K562 (cell line): ENCODE results near the gene R3HDM1. TPM values are rescaled to one million over a fixed set of nuclear protein-coding genes. Genes with fewer than 3 reads are reported as not detected.

Source experiments
- BMI1 ChIP-seq: fragments of 150-350 bp; IDR thresholded peaks from 2 replicates; pipeline ENCODE4 v1.6.1; 2014; ENCODE audit warnings: low read length
- NFRKB ChIP-seq: fragments of 450-650 bp; IDR thresholded peaks from 2 replicates; pipeline ENCODE4 v1.6.1; 2016; ENCODE audit warnings: low read depth
- OTX1 ChIP-seq: fragments of 450-650 bp; formaldehyde crosslinking; IDR thresholded peaks from 2 replicates; pipeline ENCODE4 v1.4.0; 2022; ENCODE audit warnings: mild to moderate bottlenecking
- PBX2 ChIP-seq, 2 experiments: IDR thresholded peaks in 1 of 2; conservative IDR thresholded peaks in 1 of 2; 2 replicates each; pipeline ENCODE4 v1.6.1; 2016; ENCODE audit warnings: low read depth in 2 of 2, mild to moderate bottlenecking in 1 of 2, missing compliant biosample characterization in 1 of 2, missing genetic modification characterization in 1 of 2, moderate library complexity in 1 of 2
- PHB ChIP-seq: fragments of 250-450 bp; sonication (Bioruptor Pico); IDR thresholded peaks from 2 replicates; pipeline ENCODE4 v1.5.0; 2021
- RBM22 ChIP-seq: fragments of 200-400 bp; formaldehyde crosslinking; IDR thresholded peaks from 2 replicates; pipeline ENCODE4 v1.6.1; 2018; ENCODE audit warnings: low read length, low read depth; ENCODE audit not compliant: poor library complexity, severe bottlenecking
- SREBF1 ChIP-seq: fragments of 150-350 bp; IDR thresholded peaks from 2 replicates; pipeline ENCODE4 v1.6.1; 2014; ENCODE audit warnings: antibody characterized with exemption, low read depth, low read length, borderline replicate concordance
- polyA plus RNA-seq, 8 experiments: library from polyadenylated mRNA; depleted of rRNA in 4 of 8; stranded (reverse) in 5 of 8; unstranded in 3 of 8; fragments of >200 nt; fragmentation: Nextera tagmentation in 2 of 8; fragmentation: Illumina TruSeq in 1 of 8; extraction: Ambion mirVana in 2 of 8; extraction: Trizol in 1 of 8; gene quantifications; 2 replicates each; pipeline versions ENCODE4 v1.2.1 to v1.2.3, GENCODE V29; 2011 to 2014; ENCODE audit warnings: inconsistent platforms in 1 of 8, missing spikeins in 1 of 8
- total RNA-seq, 7 experiments: library from RNA; depleted of rRNA in 6 of 7; stranded (reverse); fragments of >200 nt in 6 of 7; fragmentation: Illumina TruSeq in 2 of 7; extraction: Trizol in 2 of 7; gene quantifications; 2 replicates each; pipeline versions ENCODE4 v1.2.1 to v1.2.3, GENCODE V29; 2011 to 2021; ENCODE audit warnings: low replicate concordance in 1 of 7
- TF ChIP-seq, protein P1 (sequence below): fragments of 150-350 bp; IDR thresholded peaks from 2 replicates; pipeline ENCODE4 v1.6.1; 2014; ENCODE audit warnings: low read depth, mild to moderate bottlenecking, low read length, borderline replicate concordance

Gene R3HDM1
- total and polyA plus RNA-seq, 9 of the 15 experiments (the other 6 are each of a cell fraction or from before 2014, with no cell fraction given) = 12.4 to 89.4 (median 31.0) TPM

DNA sequence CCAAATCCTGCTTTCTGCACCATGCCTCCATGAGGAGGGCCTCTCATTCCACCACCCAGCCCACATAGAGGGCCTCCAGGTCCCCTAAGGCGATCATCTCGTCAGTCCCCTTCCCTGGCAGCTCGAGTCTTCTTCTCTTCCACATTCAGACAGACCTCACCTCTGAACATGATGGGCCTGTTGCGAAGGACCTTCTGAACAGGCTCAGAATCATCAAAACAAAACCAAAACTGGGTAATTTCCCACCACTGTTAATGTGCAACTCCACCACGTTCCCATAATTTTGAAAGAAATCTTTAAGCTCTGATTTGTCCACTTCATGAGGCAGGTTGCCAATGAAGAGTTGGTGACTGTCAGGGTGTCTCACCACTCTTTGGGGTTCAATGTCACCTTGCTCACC is 20.7 kb upstream of the R3HDM1 start (continued):
- TF ChIP-seq, protein P1, sequence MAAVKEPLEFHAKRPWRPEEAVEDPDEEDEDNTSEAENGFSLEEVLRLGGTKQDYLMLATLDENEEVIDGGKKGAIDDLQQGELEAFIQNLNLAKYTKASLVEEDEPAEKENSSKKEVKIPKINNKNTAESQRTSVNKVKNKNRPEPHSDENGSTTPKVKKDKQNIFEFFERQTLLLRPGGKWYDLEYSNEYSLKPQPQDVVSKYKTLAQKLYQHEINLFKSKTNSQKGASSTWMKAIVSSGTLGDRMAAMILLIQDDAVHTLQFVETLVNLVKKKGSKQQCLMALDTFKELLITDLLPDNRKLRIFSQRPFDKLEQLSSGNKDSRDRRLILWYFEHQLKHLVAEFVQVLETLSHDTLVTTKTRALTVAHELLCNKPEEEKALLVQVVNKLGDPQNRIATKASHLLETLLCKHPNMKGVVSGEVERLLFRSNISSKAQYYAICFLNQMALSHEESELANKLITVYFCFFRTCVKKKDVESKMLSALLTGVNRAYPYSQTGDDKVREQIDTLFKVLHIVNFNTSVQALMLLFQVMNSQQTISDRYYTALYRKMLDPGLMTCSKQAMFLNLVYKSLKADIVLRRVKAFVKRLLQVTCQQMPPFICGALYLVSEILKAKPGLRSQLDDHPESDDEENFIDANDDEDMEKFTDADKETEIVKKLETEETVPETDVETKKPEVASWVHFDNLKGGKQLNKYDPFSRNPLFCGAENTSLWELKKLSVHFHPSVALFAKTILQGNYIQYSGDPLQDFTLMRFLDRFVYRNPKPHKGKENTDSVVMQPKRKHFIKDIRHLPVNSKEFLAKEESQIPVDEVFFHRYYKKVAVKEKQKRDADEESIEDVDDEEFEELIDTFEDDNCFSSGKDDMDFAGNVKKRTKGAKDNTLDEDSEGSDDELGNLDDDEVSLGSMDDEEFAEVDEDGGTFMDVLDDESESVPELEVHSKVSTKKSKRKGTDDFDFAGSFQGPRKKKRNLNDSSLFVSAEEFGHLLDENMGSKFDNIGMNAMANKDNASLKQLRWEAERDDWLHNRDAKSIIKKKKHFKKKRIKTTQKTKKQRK = no peak
- TF ChIP-seq PBX2 (CRISPR knock-in tag; IDR thresholded peaks at IDR 0.05; ENCODE audit: low read depth) (no peak), PBX2 (tag; conservative IDR thresholded peaks at IDR 0.05; ENCODE audit: low read depth) (no peak), NFRKB (no peak), PHB (CRISPR knock-in tag) (no peak), RBM22 (no peak), BMI1 (no peak), SREBF1 (no peak), OTX1 (CRISPR knock-in tag) (no peak)
